Cortex of kidney (tissue), 1 donor: ENCODE measurements around the gene CNTNAP3.
"Not testable (repeated sequence)": the region's sequence is repeated elsewhere in the genome, so short reads cannot be mapped to it uniquely, and the experiment has no call there.

ENCODE experiments used
- DNase-seq: peaks from one replicate; lab custom pipeline; 2025; lab: John Stamatoyannopoulos, UW

CNTNAP3 gene

GRCh38 chr9:39287980-39288379 lies at the start of gene CNTNAP3:
Gene CNTNAP3 (minus strand): TSS chr9:39288167. CDS start chr9:39288064, 103 bp downstream.
- not testable (repeated sequence) for DNase-seq

GRCh38 chr9:39279995-39280394 lies 8.0 kb downstream of the CNTNAP3 start:
- DNase-seq = not testable (repeated sequence)

- not testable (repeated sequence) for DNase-seq
Measured at GRCh38 chr9:39242513-39242912, 45.5 kb downstream of the CNTNAP3 start.

GRCh38 chr9:39232130-39232991 lies 55.6 kb downstream of the CNTNAP3 start:
- not testable (repeated sequence) for DNase-seq

- DNase-seq = not testable (repeated sequence)
Measured at GRCh38 chr9:39215976-39216375, 72.0 kb downstream of the CNTNAP3 start.

- not testable (repeated sequence) for DNase-seq
Measured at GRCh38 chr9:39209773-39210172, 78.2 kb downstream of the CNTNAP3 start.

- not testable (repeated sequence) for DNase-seq
Measured at GRCh38 chr9:39206643-39207042, 81.3 kb downstream of the CNTNAP3 start.

- not testable (repeated sequence) for DNase-seq
Measured at GRCh38 chr9:39205842-39206241, 82.1 kb downstream of the CNTNAP3 start.

- not testable (repeated sequence) for DNase-seq
Measured at GRCh38 chr9:39200412-39200811, 87.6 kb downstream of the CNTNAP3 start.

- not testable (repeated sequence) for DNase-seq
Measured at GRCh38 chr9:39198000-39198709, 89.8 kb downstream of the CNTNAP3 start.

GRCh38 chr9:39171370-39171769 lies 116.6 kb downstream of the CNTNAP3 start:
- not testable (repeated sequence) for DNase-seq

- not testable (repeated sequence) for DNase-seq
Measured at GRCh38 chr9:39157714-39158113, 130.3 kb downstream of the CNTNAP3 start.

- not testable (repeated sequence) for DNase-seq
Measured at GRCh38 chr9:39132826-39133552, 155.0 kb downstream of the CNTNAP3 start.

- not testable (repeated sequence) for DNase-seq
Measured at GRCh38 chr9:39121401-39121800, 166.6 kb downstream of the CNTNAP3 start.

- DNase-seq = not testable (repeated sequence)
Measured at GRCh38 chr9:39111746-39112145, 176.2 kb downstream of the CNTNAP3 start.

- DNase-seq = no peak
Measured at GRCh38 chr9:39108145-39108544, 179.8 kb downstream of the CNTNAP3 start.

GRCh38 chr9:39097208-39097607 lies 190.8 kb downstream of the CNTNAP3 start:
- not testable (repeated sequence) for DNase-seq

GRCh38 chr9:39085311-39085710 lies 202.7 kb downstream of the CNTNAP3 start:
- DNase-seq = not testable (repeated sequence)

GRCh38 chr9:39082574-39082973 lies 205.4 kb downstream of the CNTNAP3 start:
- not testable (repeated sequence) for DNase-seq

- not testable (repeated sequence) for DNase-seq
Measured at GRCh38 chr9:39080081-39080480, 207.9 kb downstream of the CNTNAP3 start.

- not testable (repeated sequence) for DNase-seq
Measured at GRCh38 chr9:39078621-39079256, 209.2 kb downstream of the CNTNAP3 start.
